ENCODE results near the gene GAA. TPM values are rescaled to one million over a fixed set of nuclear protein-coding genes. Genes with fewer than 3 reads are reported as not detected.
"Not testable (repeated sequence)": the region's sequence is repeated elsewhere in the genome, so short reads cannot be mapped to it uniquely, and the experiment has no call there.

The GAA gene
- total RNA-seq, 1 donor from 2014 or later, result 38.4 TPM

DNA sequence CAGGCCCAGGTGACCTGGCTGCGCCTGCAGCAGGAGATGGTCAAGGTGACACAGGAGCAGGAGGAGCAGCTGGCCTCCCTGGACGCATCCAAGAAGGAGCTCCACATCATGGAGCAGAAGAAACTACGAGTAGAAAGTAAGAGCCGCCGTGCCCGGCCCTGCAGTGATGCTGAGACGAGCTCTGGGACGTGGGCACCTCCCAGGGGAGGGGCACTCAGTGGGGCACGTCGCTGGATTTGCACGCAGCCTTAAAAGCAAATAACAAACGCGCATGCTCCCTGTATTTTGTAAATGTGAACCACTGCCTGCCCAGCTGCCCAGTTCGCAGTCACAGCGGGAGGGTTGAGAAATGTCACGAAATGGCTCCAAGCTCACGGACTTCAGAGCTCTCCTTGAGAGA is 15.3 kb upstream of the GAA start:
- Mint-ChIP-seq H3K36me3 (ENCODE audit: low read depth) (no peaks in the 10 kb centered on the region), H3K27ac (ENCODE audit: unreplicated experiment) (no peak overlapping the region), H3K27me3 (ENCODE audit: low read depth) (no peaks in the 10 kb centered on the region), H3K4me1 (peaks cover 6% of the 10 kb centered on the region), H3K4me3 (no peak overlapping the region), H3K9me3 (no peaks in the 10 kb centered on the region)
- TF ChIP-seq, protein P1, sequence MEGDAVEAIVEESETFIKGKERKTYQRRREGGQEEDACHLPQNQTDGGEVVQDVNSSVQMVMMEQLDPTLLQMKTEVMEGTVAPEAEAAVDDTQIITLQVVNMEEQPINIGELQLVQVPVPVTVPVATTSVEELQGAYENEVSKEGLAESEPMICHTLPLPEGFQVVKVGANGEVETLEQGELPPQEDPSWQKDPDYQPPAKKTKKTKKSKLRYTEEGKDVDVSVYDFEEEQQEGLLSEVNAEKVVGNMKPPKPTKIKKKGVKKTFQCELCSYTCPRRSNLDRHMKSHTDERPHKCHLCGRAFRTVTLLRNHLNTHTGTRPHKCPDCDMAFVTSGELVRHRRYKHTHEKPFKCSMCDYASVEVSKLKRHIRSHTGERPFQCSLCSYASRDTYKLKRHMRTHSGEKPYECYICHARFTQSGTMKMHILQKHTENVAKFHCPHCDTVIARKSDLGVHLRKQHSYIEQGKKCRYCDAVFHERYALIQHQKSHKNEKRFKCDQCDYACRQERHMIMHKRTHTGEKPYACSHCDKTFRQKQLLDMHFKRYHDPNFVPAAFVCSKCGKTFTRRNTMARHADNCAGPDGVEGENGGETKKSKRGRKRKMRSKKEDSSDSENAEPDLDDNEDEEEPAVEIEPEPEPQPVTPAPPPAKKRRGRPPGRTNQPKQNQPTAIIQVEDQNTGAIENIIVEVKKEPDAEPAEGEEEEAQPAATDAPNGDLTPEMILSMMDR (conservative IDR thresholded peaks at IDR 0.05), result no peak
- DNase-seq (ENCODE audit: low read depth, low spot score), result no peak

DNA sequence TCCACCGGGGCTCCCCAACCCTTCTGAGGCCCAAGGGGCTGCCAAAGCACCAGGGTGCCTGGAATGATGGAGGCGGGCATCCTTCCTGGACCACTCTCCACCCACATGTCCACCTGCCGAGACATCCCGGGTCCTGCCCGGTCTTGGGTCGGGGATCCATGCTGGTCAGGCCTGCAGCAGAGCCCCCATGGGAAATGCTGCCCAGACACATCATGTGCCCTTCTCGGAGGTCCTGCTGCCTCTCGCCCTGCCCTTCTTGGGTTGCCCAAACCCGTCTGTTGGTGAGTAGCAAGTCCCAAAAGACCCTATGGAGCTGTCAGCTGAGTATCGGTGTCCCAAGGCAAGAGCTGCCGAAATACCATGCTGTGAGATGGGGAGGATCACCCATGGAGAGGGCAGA is 14.8 kb upstream of the GAA start:
- H3K4me1 Mint-ChIP-seq, result peaks cover 10% of the 10 kb centered on the region
- TF ChIP-seq, protein P1 (conservative IDR thresholded peaks at IDR 0.05), result no peak
- H3K36me3 Mint-ChIP-seq (ENCODE audit: low read depth), result no peaks in the 10 kb centered on the region
- no peaks in the 10 kb centered on the region for H3K9me3 Mint-ChIP-seq
- no peak overlapping the region for H3K4me3 Mint-ChIP-seq
- H3K27me3 Mint-ChIP-seq (ENCODE audit: low read depth), result no peaks in the 10 kb centered on the region
- no peak for DNase-seq (ENCODE audit: low read depth, low spot score)
- no peak overlapping the region for H3K27ac Mint-ChIP-seq (ENCODE audit: unreplicated experiment)

DNA sequence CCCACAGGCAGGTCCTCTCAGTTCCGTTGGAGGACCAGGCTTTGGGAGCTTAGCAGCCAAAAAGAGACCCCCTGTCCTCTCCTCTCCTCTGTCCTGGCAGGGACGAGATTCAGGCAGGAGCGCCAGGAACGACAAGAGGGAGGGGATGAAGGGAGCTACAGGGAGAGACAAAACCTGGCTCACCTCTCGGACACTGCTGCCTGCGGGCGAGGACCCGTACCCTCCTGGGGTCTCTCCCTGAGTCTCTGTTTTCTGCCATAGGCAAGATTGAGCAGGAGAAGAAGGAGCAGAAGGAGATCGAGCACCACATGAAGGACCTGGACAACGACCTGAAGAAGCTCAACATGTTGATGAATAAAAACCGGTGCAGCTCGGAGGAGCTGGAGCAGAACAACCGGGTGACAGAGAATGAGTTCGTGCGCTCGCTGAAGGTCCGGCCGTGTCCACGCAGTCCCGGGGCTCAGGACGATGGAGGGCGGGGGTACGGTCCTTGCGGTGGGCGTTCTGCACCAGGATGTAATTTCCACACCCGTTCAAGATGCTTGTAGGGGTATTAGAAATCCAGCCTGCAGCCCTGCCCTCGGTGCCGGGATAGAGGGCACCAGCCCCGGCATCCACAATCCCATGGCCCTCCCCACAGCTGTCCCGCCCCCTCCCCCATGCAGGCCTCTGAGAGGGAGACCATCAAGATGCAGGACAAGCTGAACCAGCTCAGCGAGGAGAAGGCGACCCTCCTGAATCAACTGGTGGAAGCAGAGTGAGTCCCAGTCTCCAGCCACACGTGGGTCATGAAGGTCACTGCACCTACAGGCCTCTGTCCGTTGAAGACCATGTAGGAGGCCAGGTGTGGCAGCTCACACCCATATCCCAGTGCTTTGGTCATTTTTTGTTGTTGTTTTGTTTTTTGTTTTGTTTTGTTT is 13.8 kb upstream of the GAA start:
- TF ChIP-seq, protein P1 (conservative IDR thresholded peaks at IDR 0.05), result no peak
- H3K27me3 Mint-ChIP-seq (ENCODE audit: low read depth), result no peaks in the 10 kb centered on the region
- no peaks in the 10 kb centered on the region for H3K36me3 Mint-ChIP-seq (ENCODE audit: low read depth)
- no peak for DNase-seq (ENCODE audit: low read depth, low spot score)
- H3K4me3 Mint-ChIP-seq, result no peak overlapping the region
- no peaks in the 10 kb centered on the region for H3K9me3 Mint-ChIP-seq
- peaks cover 9% of the 10 kb centered on the region for H3K4me1 Mint-ChIP-seq
- no peak overlapping the region for H3K27ac Mint-ChIP-seq (ENCODE audit: unreplicated experiment)

DNA sequence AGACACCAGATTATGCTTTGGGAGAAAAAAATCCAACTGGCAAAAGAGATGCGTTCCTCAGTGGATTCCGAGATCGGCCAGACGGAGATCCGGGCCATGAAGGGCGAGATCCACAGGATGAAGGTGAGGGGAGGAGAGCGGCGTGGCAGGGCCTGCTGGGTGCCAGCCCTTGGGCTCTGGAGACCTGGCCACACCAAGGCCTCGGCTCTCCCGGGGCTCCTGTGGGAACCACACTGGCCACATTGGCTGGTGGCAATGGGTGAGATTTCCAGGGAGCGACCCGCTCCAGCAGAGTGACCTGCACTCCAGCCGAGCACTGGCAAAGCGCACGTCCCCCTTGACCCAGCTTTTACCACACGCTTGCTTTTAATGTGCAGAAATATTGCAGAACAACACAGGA is 11.6 kb upstream of the GAA start:
- Mint-ChIP-seq H3K27me3 (ENCODE audit: low read depth) (no peaks in the 10 kb centered on the region), H3K36me3 (ENCODE audit: low read depth) (no peaks in the 10 kb centered on the region), H3K4me3 (no peak overlapping the region), H3K27ac (ENCODE audit: unreplicated experiment) (no peak overlapping the region), H3K9me3 (no peaks in the 10 kb centered on the region), H3K4me1 (peaks cover 6% of the 10 kb centered on the region)
- TF ChIP-seq, protein P1 (conservative IDR thresholded peaks at IDR 0.05), result no peak
- no peak for DNase-seq (ENCODE audit: low read depth, low spot score)

DNA sequence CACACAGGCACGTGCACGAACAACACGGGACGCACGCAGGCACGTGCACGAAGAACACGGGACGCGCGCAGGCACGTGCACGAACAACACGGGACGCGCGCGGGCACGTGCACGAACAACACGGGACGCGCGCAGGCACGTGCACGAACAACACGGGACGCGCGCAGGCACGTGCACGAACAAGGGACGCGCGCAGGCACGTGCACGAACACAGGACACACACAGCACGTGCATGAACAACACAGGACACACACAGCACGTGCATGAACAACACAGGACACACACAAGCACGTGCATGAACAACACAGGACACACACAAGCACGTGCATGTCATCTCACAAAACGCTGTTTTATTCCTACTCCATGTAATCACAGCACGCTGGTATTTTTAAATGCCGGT is 11.2 kb upstream of the GAA start:
- not testable (repeated sequence) for H3K27me3 Mint-ChIP-seq (ENCODE audit: low read depth); H3K4me1 Mint-ChIP-seq; H3K36me3 Mint-ChIP-seq (ENCODE audit: low read depth); H3K27ac Mint-ChIP-seq (ENCODE audit: unreplicated experiment); DNase-seq (ENCODE audit: low read depth, low spot score); H3K9me3 Mint-ChIP-seq; H3K4me3 Mint-ChIP-seq

DNA sequence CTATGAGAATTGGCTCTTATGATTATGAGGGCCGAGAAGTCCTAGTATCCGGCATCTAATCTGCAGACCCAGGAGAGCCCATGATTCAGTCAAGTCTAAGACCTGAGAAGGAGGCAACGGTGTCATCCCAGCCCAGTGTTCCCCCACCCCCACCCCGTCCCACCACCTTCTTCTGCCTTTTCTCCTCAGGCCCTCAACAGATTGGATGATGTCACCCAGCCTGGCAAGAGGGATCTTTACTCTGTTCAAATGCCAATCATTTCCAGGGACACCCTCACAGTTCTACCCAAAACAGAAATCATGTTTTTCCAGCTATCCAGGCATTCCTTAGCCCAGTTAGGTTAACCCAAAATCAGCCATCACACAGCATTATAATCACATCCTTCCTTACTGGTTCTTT is 10.0 kb upstream of the GAA start:
- Mint-ChIP-seq H3K4me1 (peaks cover 6% of the 10 kb centered on the region), H3K27ac (ENCODE audit: unreplicated experiment) (peak overlapping the region; percentile 79), H3K27me3 (ENCODE audit: low read depth) (no peaks in the 10 kb centered on the region), H3K4me3 (no peak overlapping the region), H3K9me3 (no peaks in the 10 kb centered on the region), H3K36me3 (ENCODE audit: low read depth) (no peaks in the 10 kb centered on the region)
- no peak for DNase-seq (ENCODE audit: low read depth, low spot score)
- TF ChIP-seq, protein P1 (conservative IDR thresholded peaks at IDR 0.05), result no peak

All from neural crest cell (in vitro differentiated cells).